Measurements from ENCODE around the gene THSD4.

The THSD4 gene

GRCh38 chr15:71225851-71226250, 110.6 kb downstream of the THSD4 start:
- DNase-seq (ENCODE audit: insufficient read length) (no peak), FAIRE-seq (no peak)
- TF ChIP-seq POLR2AphosphoS5 (IDR thresholded peaks at IDR 0.05; ENCODE audit: low read depth, low read length) (no peak), TAF1 (IDR thresholded peaks at IDR 0.05; ENCODE audit: borderline replicate concordance, low read depth, low read length) (no peak), POLR2A (IDR thresholded peaks at IDR 0.05; ENCODE audit: low read depth, low read length) (no peak)

GRCh38 chr15:71226536-71227455, 111.5 kb downstream of the THSD4 start:
- FAIRE-seq (no peak), DNase-seq (ENCODE audit: insufficient read length) (no peak)
- TF ChIP-seq POLR2A (IDR thresholded peaks at IDR 0.05; ENCODE audit: low read depth, low read length) (no peak), POLR2AphosphoS5 (IDR thresholded peaks at IDR 0.05; ENCODE audit: low read depth, low read length) (no peak), TAF1 (IDR thresholded peaks at IDR 0.05; ENCODE audit: borderline replicate concordance, low read depth, low read length) (no peak)

GRCh38 chr15:71228403-71228802, 113.1 kb downstream of the THSD4 start:
- FAIRE-seq (no peak), DNase-seq (ENCODE audit: insufficient read length) (no peak)
- TF ChIP-seq TAF1 (IDR thresholded peaks at IDR 0.05; ENCODE audit: borderline replicate concordance, low read depth, low read length), result no peak
- TF ChIP-seq POLR2A (IDR thresholded peaks at IDR 0.05; ENCODE audit: low read depth, low read length), result no peak
- TF ChIP-seq POLR2AphosphoS5 (IDR thresholded peaks at IDR 0.05; ENCODE audit: low read depth, low read length), result no peak

GRCh38 chr15:71230303-71230702, 115.0 kb downstream of the THSD4 start:
- no peak for DNase-seq (ENCODE audit: insufficient read length)
- TF ChIP-seq TAF1 (IDR thresholded peaks at IDR 0.05; ENCODE audit: borderline replicate concordance, low read depth, low read length) (no peak), POLR2A (IDR thresholded peaks at IDR 0.05; ENCODE audit: low read depth, low read length) (no peak), POLR2AphosphoS5 (IDR thresholded peaks at IDR 0.05; ENCODE audit: low read depth, low read length) (no peak)
- no peak for FAIRE-seq

GRCh38 chr15:71231758-71232157, 116.5 kb downstream of the THSD4 start:
- FAIRE-seq (no peak), DNase-seq (ENCODE audit: insufficient read length) (no peak)
- TF ChIP-seq POLR2AphosphoS5 (IDR thresholded peaks at IDR 0.05; ENCODE audit: low read depth, low read length) (no peak), POLR2A (IDR thresholded peaks at IDR 0.05; ENCODE audit: low read depth, low read length) (no peak), TAF1 (IDR thresholded peaks at IDR 0.05; ENCODE audit: borderline replicate concordance, low read depth, low read length) (no peak)

- no peak for DNase-seq (ENCODE audit: insufficient read length)
- TF ChIP-seq POLR2AphosphoS5 (IDR thresholded peaks at IDR 0.05; ENCODE audit: low read depth, low read length) (no peak), POLR2A (IDR thresholded peaks at IDR 0.05; ENCODE audit: low read depth, low read length) (no peak)
- FAIRE-seq, result no peak
Measured at GRCh38 chr15:71232411-71232810, 117.1 kb downstream of the THSD4 start.

GRCh38 chr15:71237456-71238188, 122.4 kb downstream of the THSD4 start:
- FAIRE-seq, result no peak

GRCh38 chr15:71238926-71239325, 123.7 kb downstream of the THSD4 start:
- no peak for DNase-seq (ENCODE audit: insufficient read length)
- FAIRE-seq, result no peak
- no peak for TF ChIP-seq POLR2AphosphoS5 (IDR thresholded peaks at IDR 0.05; ENCODE audit: low read depth, low read length)
- no peak for TF ChIP-seq TAF1 (IDR thresholded peaks at IDR 0.05; ENCODE audit: borderline replicate concordance, low read depth, low read length)
- TF ChIP-seq POLR2A (IDR thresholded peaks at IDR 0.05; ENCODE audit: low read depth, low read length), result no peak

More at GRCh38 chr15:71237456-71238188, 122.4 kb downstream of the THSD4 start:
- no peak for TF ChIP-seq POLR2A (IDR thresholded peaks at IDR 0.05; ENCODE audit: low read depth, low read length)
- DNase-seq (ENCODE audit: insufficient read length), result no peak

GRCh38 chr15:71239592-71240364, 124.5 kb downstream of the THSD4 start:
- FAIRE-seq (no peak), DNase-seq (ENCODE audit: insufficient read length) (no peak)
- TF ChIP-seq POLR2AphosphoS5 (IDR thresholded peaks at IDR 0.05; ENCODE audit: low read depth, low read length) (no peak), POLR2A (IDR thresholded peaks at IDR 0.05; ENCODE audit: low read depth, low read length) (no peak), TAF1 (IDR thresholded peaks at IDR 0.05; ENCODE audit: borderline replicate concordance, low read depth, low read length) (no peak)

- no peak for FAIRE-seq
- no peak for DNase-seq (ENCODE audit: insufficient read length)
- TF ChIP-seq TAF1 (IDR thresholded peaks at IDR 0.05; ENCODE audit: borderline replicate concordance, low read depth, low read length) (no peak), POLR2A (IDR thresholded peaks at IDR 0.05; ENCODE audit: low read depth, low read length) (no peak), POLR2AphosphoS5 (IDR thresholded peaks at IDR 0.05; ENCODE audit: low read depth, low read length) (no peak)
Measured at GRCh38 chr15:71242292-71242691, 127.0 kb downstream of the THSD4 start.

- DNase-seq (ENCODE audit: insufficient read length), result no peak
- TF ChIP-seq POLR2A (IDR thresholded peaks at IDR 0.05; ENCODE audit: low read depth, low read length) (no peak), POLR2AphosphoS5 (IDR thresholded peaks at IDR 0.05; ENCODE audit: low read depth, low read length) (no peak), TAF1 (IDR thresholded peaks at IDR 0.05; ENCODE audit: borderline replicate concordance, low read depth, low read length) (no peak)
- no peak for FAIRE-seq
Measured at GRCh38 chr15:71244250-71244649, 129.0 kb downstream of the THSD4 start.
